Lung (tissue), 12 donors: ENCODE data around the gene ZMAT2. TPM values are rescaled to one million over a fixed set of nuclear protein-coding genes. Genes with fewer than 3 reads are reported as not detected.
"Not testable (repeated sequence)": the region's sequence is repeated elsewhere in the genome, so short reads cannot be mapped to it uniquely, and the experiment has no call there.

Experiments
- ATAC-seq: fragments of 200-7000 bp; cut with Tn5 transposase; one replicate; pipeline ENCODE4 v1.9.1; 2020; ENCODE audit warnings: moderate number of reproducible peaks; ENCODE audit not compliant: insufficient read depth, low FRiP score
- DNase-seq, 3 donors: peaks; one replicate each; pipeline ENCODE4 v3.0.0-alpha.2; 2013 to 2017
- H3K27ac ChIP-seq, 2 donors: one replicate each; pipeline ENCODE4 v1.5.1; 2013; ENCODE audit warnings: mild to moderate bottlenecking in 2 of 2, moderate library complexity in 2 of 2, control low read depth in 1 of 2, inconsistent platforms in 1 of 2, low read depth in 1 of 2, low read length in 1 of 2
- H3K27me3 ChIP-seq, 3 donors: one replicate each; pipeline ENCODE4 v1.5.1; 2013; ENCODE audit warnings: low read length in 2 of 3; ENCODE audit not compliant: control insufficient read depth in 3 of 3, insufficient read depth in 3 of 3
- H3K36me3 ChIP-seq, 4 donors: one replicate each; pipeline ENCODE4 v1.5.1; 2013; ENCODE audit warnings: low read length in 4 of 4, mild to moderate bottlenecking in 1 of 4, moderate library complexity in 1 of 4; ENCODE audit not compliant: control insufficient read depth in 4 of 4, insufficient read depth in 4 of 4
- H3K4me1 ChIP-seq, 5 donors: one replicate each; pipeline ENCODE4 v1.5.1; 2013; ENCODE audit warnings: low read length in 5 of 5, mild to moderate bottlenecking in 2 of 5, moderate library complexity in 1 of 5; ENCODE audit not compliant: control insufficient read depth in 5 of 5, insufficient read depth in 5 of 5
- H3K4me3 ChIP-seq: one replicate; pipeline ENCODE4 v1.5.1; 2013; ENCODE audit warnings: mild to moderate bottlenecking, control low read depth, moderate library complexity
- H3K9ac ChIP-seq, 2 donors: one replicate each; pipeline ENCODE4 v1.5.1; 2013; ENCODE audit warnings: low read length in 2 of 2, control low read depth in 1 of 2; ENCODE audit not compliant: insufficient read depth in 1 of 2
- H3K9me3 ChIP-seq, 4 donors: one replicate each; pipeline ENCODE4 v1.5.1; 2013; ENCODE audit warnings: low read length in 3 of 4, mild to moderate bottlenecking in 1 of 4, moderate library complexity in 1 of 4; ENCODE audit not compliant: control insufficient read depth in 4 of 4, insufficient read depth in 3 of 4
- CTCF ChIP-seq: IDR thresholded peaks from 2 replicates; pipeline ENCODE4 v1.5.1; 2012; ENCODE audit warnings: mild to moderate bottlenecking; ENCODE audit errors: control extremely low read depth, extremely low read depth
- WGBS, 2 donors: extraction: QIAGEN DNeasy Blood & Tissue Kit; methylation state at CpG; one replicate each; pipeline ENCODE4 v1.1.7; 2013; 5-methylcytosine and 5-hydroxymethylcytosine counted together
- polyA plus RNA-seq, 2 donors: library from polyadenylated mRNA; stranded (reverse); fragments of 200-250 nt; gene quantifications; one replicate each; pipeline ENCODE4 v1.2.1, GENCODE V29; 2013
- total RNA-seq, 2 donors: library from RNA; depleted of rRNA in 1 of 2; stranded (reverse); fragments of >200 nt in 1 of 2; gene quantifications; one replicate each; pipeline ENCODE4 v1.2.1, GENCODE V29; 2014 to 2021
- donor health status: control.
- donor health status: control.
- donor health status: Bipolar disorder and iron deficiency.
- donor health status: healthy.
- donor health status: DM: yes; HTN: yes; CAD: no.

The ZMAT2 gene
- total and polyA plus RNA-seq, 4 donors: 30.2 to 73.8 (median 47.7) TPM

DNA sequence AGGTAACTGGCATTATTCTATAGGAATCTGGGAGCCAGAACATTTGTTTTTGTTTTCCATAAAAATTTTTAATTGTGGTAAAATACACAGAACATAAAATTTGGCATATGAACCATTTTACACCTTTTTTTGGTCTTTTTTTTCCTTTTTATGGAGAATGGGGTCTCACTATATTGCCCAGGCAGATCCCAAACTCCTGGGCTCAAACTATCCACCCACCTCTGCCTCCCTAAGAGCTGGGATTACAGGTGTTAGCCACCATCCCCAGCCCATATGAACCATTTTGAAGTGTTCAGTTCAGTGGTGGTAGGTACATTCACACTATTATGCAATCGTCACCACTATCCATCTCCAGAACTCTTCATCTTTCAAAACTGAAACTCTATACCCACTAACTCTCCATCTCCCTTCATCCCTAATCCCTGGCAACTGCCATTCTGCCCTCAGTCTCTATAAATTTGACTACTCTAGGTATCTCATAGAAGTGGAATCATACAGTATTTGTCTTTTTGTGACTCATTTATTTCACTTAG is 13.4 kb downstream of the ZMAT2 start:
- TF ChIP-seq CTCF: no peak
- Histone ChIP-seq H3K27me3 (no peaks in the 10 kb centered on the region), H3K4me3 (no peak overlapping the region), H3K27ac (no peak overlapping the region), H3K36me3 (no peaks in the 10 kb centered on the region), H3K9ac (no peak overlapping the region), H3K9me3 (no peaks in the 10 kb centered on the region), H3K4me1 (no peaks in the 10 kb centered on the region)
- ATAC-seq: no peak
- WGBS, 2 donors: 82 to 87% methylated on average over 1 of the region's 1 CpG
- no peak for DNase-seq

DNA sequence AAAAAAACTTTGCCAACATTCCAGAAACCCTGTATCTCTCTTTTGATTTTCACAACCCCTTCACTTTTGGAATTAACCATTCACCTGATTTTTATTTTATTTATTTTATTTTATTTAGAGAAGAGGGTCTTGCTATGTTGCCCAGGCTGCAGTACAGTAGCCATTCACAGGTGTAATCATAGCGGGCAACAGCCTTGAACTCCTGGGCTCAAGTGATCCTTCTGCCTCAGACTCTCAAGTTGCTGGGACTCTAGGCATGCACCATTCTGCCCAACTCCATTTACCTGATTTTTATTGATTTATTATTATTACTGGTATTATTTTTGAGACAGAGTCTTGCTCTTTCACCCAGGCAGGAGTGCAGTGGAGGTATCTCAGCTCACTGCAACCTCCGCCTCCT is 16.0 kb downstream of the ZMAT2 start:
- not testable (repeated sequence) for H3K4me3 ChIP-seq, H3K27ac ChIP-seq, H3K9ac ChIP-seq, DNase-seq, H3K4me1 ChIP-seq, H3K36me3 ChIP-seq, H3K27me3 ChIP-seq, ATAC-seq, H3K9me3 ChIP-seq
- 97 to 100% methylated on average over 2 of the region's 2 CpGs for WGBS, 2 donors

- no peaks in the 10 kb centered on the region for H3K36me3 ChIP-seq
- DNase-seq (no peak), ATAC-seq (no peak)
- H3K27me3 ChIP-seq: no peaks in the 10 kb centered on the region
- no peaks in the 10 kb centered on the region for H3K9me3 ChIP-seq
- no peak for TF ChIP-seq CTCF
- no peak overlapping the region for H3K9ac ChIP-seq
- WGBS, 2 donors: 83 to 84% methylated on average over 7 of the region's 7 CpGs
- no peak overlapping the region for H3K27ac ChIP-seq
- no peaks in the 10 kb centered on the region for H3K4me1 ChIP-seq
- no peak overlapping the region for H3K4me3 ChIP-seq
Observed at GRCh38 chr5:140718266-140718592, 18.0 kb downstream of the ZMAT2 start.

GRCh38 chr5:140720738-140721137 is 20.5 kb downstream of the ZMAT2 start:
- not testable (repeated sequence) for H3K4me3 ChIP-seq, H3K27me3 ChIP-seq, H3K9ac ChIP-seq, H3K27ac ChIP-seq, H3K36me3 ChIP-seq, H3K9me3 ChIP-seq, DNase-seq, ATAC-seq, H3K4me1 ChIP-seq
- 55 to 75% methylated on average over 5 to 6 of the region's 6 CpGs for WGBS, 2 donors

- 77 to 82% methylated on average over 5 of the region's 5 CpGs for WGBS, 2 donors
- not testable (repeated sequence) for DNase-seq, H3K27me3 ChIP-seq, ATAC-seq, H3K4me3 ChIP-seq, H3K36me3 ChIP-seq, H3K4me1 ChIP-seq, H3K9me3 ChIP-seq, H3K9ac ChIP-seq, H3K27ac ChIP-seq
Observed at GRCh38 chr5:140721395-140721794, 21.1 kb downstream of the ZMAT2 start.
